Thymus (tissue), 11 donors: ENCODE results near the gene ECD. TPM values are rescaled to one million over a fixed set of nuclear protein-coding genes. Genes with fewer than 3 reads are reported as not detected.
A peak's percentile ranks its signal among the peaks of the same experiment; 100 is the strongest.
"Not testable (repeated sequence)": the region's sequence is repeated elsewhere in the genome, so short reads cannot be mapped to it uniquely, and the experiment has no call there.

Experiments used
- DNase-seq, 9 donors: peaks; one replicate each; pipeline ENCODE4 v3.0.0-alpha.2; 2013; ENCODE audit warnings: low spot score in 9 of 9, low read depth in 6 of 9, missing footprints in 1 of 9
- H3K27ac ChIP-seq, 2 donors: one replicate each; pipeline ENCODE4 v1.5.1; 2013; ENCODE audit warnings: control low read depth in 1 of 2, low read depth in 1 of 2, low read length in 1 of 2, mild to moderate bottlenecking in 1 of 2, moderate library complexity in 1 of 2
- H3K27me3 ChIP-seq, 2 donors: one replicate each; pipeline ENCODE4 v1.5.1; 2013; ENCODE audit warnings: low read length in 1 of 2; ENCODE audit not compliant: control insufficient read depth in 2 of 2, insufficient read depth in 1 of 2
- H3K36me3 ChIP-seq, 2 donors: one replicate each; pipeline ENCODE4 v1.5.1; 2013; ENCODE audit warnings: low read length in 1 of 2, mild to moderate bottlenecking in 1 of 2, moderate library complexity in 1 of 2; ENCODE audit not compliant: control insufficient read depth in 2 of 2, insufficient read depth in 2 of 2
- H3K4me1 ChIP-seq, 2 donors: one replicate each; pipeline ENCODE4 v1.5.1; 2013; ENCODE audit warnings: low read length in 2 of 2; ENCODE audit not compliant: control insufficient read depth in 2 of 2, insufficient read depth in 2 of 2
- H3K4me3 ChIP-seq, 2 donors: one replicate each; pipeline ENCODE4 v1.5.1; 2013; ENCODE audit warnings: low read length in 2 of 2, control low read depth in 1 of 2, mild to moderate bottlenecking in 1 of 2
- H3K9me3 ChIP-seq, 2 donors: one replicate each; pipeline ENCODE4 v1.5.1; 2013; ENCODE audit warnings: low read length in 1 of 2, mild to moderate bottlenecking in 1 of 2; ENCODE audit not compliant: control insufficient read depth in 2 of 2, insufficient read depth in 1 of 2
- WGBS: extraction: QIAGEN DNeasy Blood & Tissue Kit; methylation state at CpG from one replicate; pipeline ENCODE4 v1.1.7; 2013; 5-methylcytosine and 5-hydroxymethylcytosine counted together
- polyA plus RNA-seq: library from polyadenylated mRNA; stranded (reverse); fragments of 200-250 nt; gene quantifications from one replicate; pipeline ENCODE4 v1.2.3, GENCODE V29; 2013
- total RNA-seq: library from RNA; stranded (reverse); fragments of 120-200 nt; gene quantifications from one replicate; pipeline ENCODE4 v1.2.4, GENCODE V29; 2013
- donor health status: healthy.

The ECD gene
- total and polyA plus RNA-seq, 2 donors, result 13.8 to 26.5 TPM

DNA sequence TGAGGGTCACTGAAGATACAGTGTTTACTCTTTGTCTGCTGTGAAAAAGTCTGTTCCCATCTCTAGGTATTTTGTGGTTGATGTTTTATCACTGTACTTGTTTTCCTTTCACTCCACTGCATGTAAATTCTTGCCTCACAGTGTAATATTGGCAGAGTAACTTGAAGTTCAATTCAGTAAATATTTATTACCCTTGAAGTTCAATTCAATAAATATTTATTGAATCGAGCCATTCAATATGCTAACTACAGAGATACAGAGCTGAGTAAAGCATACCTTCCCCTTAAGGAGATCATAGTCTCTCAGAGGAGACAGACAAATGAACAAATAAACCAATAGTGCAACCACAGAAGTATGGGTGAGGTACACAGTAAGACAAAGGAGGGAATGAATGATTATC, 48.4 kb downstream of the ECD start:
- no peak overlapping the region for H3K27ac ChIP-seq
- DNase-seq, result no peak
- H3K27me3 ChIP-seq, result no peaks in the 10 kb centered on the region
- WGBS, result 97% methylated on average over 1 of the region's 1 CpG
- H3K9me3 ChIP-seq, result no peaks in the 10 kb centered on the region
- peaks cover 3 to 7% of the 10 kb centered on the region in 2 donors for H3K36me3 ChIP-seq
- H3K4me3 ChIP-seq, result no peak overlapping the region
- no peaks in the 10 kb centered on the region for H3K4me1 ChIP-seq

GRCh38 chr10:73117976-73118743, 49.6 kb downstream of the ECD start:
- Histone ChIP-seq H3K36me3 (peaks cover 3% of the 10 kb centered on the region in 2 donors), H3K27me3 (no peaks in the 10 kb centered on the region), H3K27ac (no peak overlapping the region), H3K4me3 (no peak overlapping the region), H3K9me3 (no peaks in the 10 kb centered on the region), H3K4me1 (no peaks in the 10 kb centered on the region)
- WGBS, result 91% methylated on average over 5 of the region's 5 CpGs
- DNase-seq, result no peak

DNA sequence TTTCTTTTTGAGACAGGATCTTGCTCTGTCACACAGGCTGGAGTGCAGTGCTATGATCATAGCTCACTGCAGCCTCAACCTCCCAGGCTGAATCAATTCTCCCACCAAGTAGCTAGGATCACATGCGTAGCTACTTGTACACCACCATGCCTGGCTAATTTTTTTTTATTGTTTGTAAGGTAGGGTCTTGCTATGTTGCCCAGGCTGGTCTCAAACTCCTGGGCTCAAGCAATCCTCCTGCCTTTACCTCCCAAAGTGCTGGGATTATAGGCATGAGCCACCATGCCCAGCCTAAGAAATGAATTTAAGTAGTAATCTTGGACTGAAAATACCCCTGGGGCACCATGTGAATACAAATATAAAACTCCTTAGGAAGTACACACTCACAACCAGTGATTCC, 51.8 kb downstream of the ECD start:
- WGBS, result 100% methylated on average over 1 of the region's 1 CpG
- H3K9me3 ChIP-seq, result no peaks in the 10 kb centered on the region
- H3K27ac ChIP-seq, result no peak overlapping the region

DNA sequence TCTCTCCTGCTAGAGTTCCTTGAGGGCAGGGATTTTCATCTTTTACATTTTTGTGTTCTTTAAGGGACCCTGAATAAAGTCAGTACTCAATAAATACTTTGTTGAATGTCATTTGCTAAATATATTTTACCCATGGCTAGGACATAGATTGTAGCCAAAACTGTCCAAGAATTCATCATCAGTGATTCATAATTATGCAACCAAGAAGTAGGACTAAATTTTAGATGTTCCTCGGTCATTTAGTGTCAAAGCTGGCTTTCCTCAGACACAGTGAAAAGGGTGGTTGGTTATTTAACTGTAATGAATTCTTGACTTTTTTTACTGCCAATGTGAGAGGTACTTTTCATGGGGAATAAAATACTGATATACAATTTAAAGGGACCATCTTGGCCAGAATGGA, 54.3 kb downstream of the ECD start:
- H3K4me3 ChIP-seq, result no peak overlapping the region
- no peaks in the 10 kb centered on the region for H3K27me3 ChIP-seq
- peaks cover 4 to 7% of the 10 kb centered on the region in 2 donors for H3K36me3 ChIP-seq
- 95% methylated on average over 1 of the region's 1 CpG for WGBS
- no peaks in the 10 kb centered on the region for H3K9me3 ChIP-seq
- peaks cover 6 to 8% of the 10 kb centered on the region in 2 donors for H3K4me1 ChIP-seq
- H3K27ac ChIP-seq, result no peak overlapping the region
- DNase-seq, result no peak

More for the DNA sequence above, 51.8 kb downstream of the ECD start:
- DNase-seq, result no peak
- Histone ChIP-seq H3K4me1 (peaks cover 0 to 2% of the 10 kb centered on the region in 2 donors), H3K36me3 (peaks cover 3% of the 10 kb centered on the region in 2 donors), H3K4me3 (no peak overlapping the region), H3K27me3 (no peaks in the 10 kb centered on the region)

DNA sequence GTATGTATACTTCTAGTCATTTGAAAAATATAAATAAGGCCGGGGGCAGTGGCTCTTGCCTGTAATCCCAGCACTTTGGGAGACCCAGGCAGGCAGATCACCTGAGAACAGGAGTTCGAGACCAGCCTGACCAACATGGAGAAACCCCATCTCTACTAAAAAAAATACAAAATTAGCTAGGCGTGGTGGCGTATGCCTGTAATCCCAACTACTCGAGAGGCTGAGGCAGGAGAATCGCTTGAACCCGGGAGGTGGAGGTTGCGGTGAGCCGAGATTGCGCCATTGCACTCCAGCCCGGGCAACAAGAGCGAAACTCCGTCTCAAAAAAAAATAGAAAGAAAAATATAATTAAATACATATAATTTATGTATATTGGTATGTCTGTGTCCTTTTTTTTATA, 55.8 kb downstream of the ECD start:
- DNase-seq, H3K27me3 ChIP-seq, H3K27ac ChIP-seq, H3K9me3 ChIP-seq, H3K4me3 ChIP-seq, H3K36me3 ChIP-seq, H3K4me1 ChIP-seq: not testable (repeated sequence)
- 98% methylated on average over 13 of the region's 13 CpGs for WGBS

DNA sequence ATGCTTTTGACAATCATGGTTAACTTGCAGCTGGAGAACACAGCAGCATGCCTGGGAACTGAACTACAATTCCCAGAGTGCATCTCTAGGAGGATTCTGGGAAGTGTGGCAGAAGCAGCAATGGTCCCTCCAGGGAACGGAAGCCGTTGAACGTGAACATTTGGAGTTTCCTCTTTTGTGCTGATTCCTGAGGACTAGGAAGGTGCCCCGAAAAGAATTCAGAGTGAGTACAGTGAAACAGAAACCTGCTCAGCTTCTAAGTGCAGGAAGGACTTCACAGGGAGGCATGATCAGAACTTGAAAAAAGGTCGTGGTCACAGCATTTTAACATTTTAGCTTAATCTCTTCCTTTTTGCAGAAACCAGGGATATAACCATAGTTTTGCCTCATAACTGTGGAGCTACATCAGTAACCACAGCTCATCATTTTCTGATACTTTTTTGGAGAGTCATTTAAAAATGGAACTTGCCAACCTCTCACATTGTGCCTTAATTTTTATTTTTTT, 57.4 kb downstream of the ECD start, which contains the start of gene NUDT13:
Gene NUDT13 (plus strand): TSS at position 111 of the 505 bp plus-strand sequence. CDS start 3,911 bp downstream, outside the sequence.
- Histone ChIP-seq H3K27me3 (no peaks in the 10 kb centered on the region), H3K27ac (peak within 1 kb of the TSS; percentile 88 to 92), H3K4me3 (peak within 1 kb of the TSS; percentile 46 to 56), H3K36me3 (peaks cover 4 to 5% of the 10 kb centered on the region in 2 donors), H3K9me3 (no peaks in the 10 kb centered on the region), H3K4me1 (peaks cover 6 to 8% of the 10 kb centered on the region in 2 donors)
- WGBS, result under 1% methylated on average over 5 of the region's 5 CpGs
- DNase-seq, result peak in 8 of 9 donors; percentile 51 to 90 (median 70)

GRCh38 chr10:73109248-73109652, 58.6 kb downstream of the ECD start:
- WGBS, result 98% methylated on average over 4 of the region's 4 CpGs
- not testable (repeated sequence) for H3K36me3 ChIP-seq, H3K4me3 ChIP-seq, H3K27me3 ChIP-seq, DNase-seq, H3K9me3 ChIP-seq, H3K4me1 ChIP-seq, H3K27ac ChIP-seq

- H3K36me3 ChIP-seq, result peaks cover 4 to 8% of the 10 kb centered on the region in 2 donors
- no peak overlapping the region for H3K27ac ChIP-seq
- DNase-seq, result no peak
- no peak overlapping the region for H3K4me3 ChIP-seq
- no peaks in the 10 kb centered on the region for H3K9me3 ChIP-seq
- H3K4me1 ChIP-seq, result peaks cover 6 to 8% of the 10 kb centered on the region in 2 donors
- H3K27me3 ChIP-seq, result no peaks in the 10 kb centered on the region
- 97% methylated on average over 3 of the region's 3 CpGs for WGBS
Measured at GRCh38 chr10:73106301-73106700, 61.5 kb downstream of the ECD start.

GRCh38 chr10:73099141-73099540, 68.7 kb downstream of the ECD start:
- WGBS, result 97% methylated on average over 1 of the region's 1 CpG
- H3K4me3 ChIP-seq, result no peak overlapping the region

More at GRCh38 chr10:73099141-73099540, 68.7 kb downstream of the ECD start:
- Histone ChIP-seq H3K27me3 (no peaks in the 10 kb centered on the region), H3K36me3 (peaks cover 3 to 7% of the 10 kb centered on the region in 2 donors), H3K9me3 (no peaks in the 10 kb centered on the region), H3K27ac (no peak overlapping the region), H3K4me1 (peaks cover 0 to 7% of the 10 kb centered on the region in 2 donors)
- no peak for DNase-seq
